ENCODE results near the gene MYL9.
A peak's percentile ranks its signal among the peaks of the same experiment; 100 is the strongest.

The MYL9 gene

DNA sequence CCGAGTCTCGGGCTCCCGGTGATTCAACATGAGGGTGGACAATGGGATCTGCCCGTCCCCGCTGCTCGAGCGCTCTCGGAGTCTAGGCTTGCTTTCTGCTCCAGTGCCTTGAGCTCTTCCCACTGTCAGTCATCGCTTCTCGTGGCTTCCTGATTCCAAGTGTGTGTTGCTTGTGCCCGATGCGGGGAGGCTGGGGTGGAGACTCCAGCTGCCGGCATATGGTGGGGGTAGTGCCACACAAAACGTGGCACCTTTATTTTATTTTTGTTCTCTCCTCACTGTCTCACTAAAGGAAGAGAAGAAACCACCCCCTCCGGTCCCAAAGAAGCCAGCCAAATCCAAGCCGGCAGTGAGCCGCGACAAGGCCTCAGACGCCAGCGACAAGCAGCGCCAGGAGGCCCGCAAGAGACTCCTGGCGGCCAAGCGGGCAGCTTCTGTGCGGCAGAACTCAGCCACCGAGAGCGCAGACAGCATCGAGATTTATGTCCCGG, 14.8 kb upstream of the MYL9 start:
- no peak for DNase-seq

DNA sequence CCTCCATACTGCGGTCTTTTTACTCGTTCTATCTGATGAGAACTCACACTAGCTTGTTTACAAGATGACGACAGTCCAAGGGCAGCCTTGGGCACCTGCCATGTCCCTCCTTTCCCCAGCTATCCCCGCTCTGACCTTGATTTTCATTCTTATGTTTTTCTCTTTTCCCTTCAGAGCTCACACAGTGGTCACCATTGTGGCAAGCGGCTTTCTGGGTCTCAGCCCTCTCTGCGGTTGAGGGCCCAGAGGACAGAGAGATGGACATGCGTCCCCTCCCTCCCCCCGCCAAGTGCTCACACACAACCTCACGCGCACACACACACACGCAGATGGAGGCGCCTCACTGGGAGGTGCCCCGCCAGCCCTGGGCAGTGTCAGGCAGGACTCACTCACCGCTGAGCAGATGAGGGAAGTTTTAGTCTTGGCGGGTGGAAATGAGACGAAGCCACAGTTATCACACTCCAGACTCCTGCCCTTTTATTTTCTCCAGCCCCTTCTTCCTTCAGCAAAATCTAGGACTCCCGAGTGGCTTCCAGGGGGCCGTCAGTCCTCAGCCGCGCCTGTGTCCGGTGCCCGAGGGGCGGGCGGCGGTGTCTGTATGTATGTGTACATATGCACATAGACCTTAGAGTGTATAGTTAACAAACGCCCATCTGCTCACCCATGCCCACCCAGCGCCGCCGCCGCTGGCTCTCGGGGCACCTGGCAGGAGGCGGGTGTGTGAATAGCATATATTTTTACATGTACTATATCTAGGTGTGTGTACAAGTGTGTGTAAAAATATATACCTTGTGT, 13.8 kb upstream of the MYL9 start:
- DNase-seq: no peak

DNA sequence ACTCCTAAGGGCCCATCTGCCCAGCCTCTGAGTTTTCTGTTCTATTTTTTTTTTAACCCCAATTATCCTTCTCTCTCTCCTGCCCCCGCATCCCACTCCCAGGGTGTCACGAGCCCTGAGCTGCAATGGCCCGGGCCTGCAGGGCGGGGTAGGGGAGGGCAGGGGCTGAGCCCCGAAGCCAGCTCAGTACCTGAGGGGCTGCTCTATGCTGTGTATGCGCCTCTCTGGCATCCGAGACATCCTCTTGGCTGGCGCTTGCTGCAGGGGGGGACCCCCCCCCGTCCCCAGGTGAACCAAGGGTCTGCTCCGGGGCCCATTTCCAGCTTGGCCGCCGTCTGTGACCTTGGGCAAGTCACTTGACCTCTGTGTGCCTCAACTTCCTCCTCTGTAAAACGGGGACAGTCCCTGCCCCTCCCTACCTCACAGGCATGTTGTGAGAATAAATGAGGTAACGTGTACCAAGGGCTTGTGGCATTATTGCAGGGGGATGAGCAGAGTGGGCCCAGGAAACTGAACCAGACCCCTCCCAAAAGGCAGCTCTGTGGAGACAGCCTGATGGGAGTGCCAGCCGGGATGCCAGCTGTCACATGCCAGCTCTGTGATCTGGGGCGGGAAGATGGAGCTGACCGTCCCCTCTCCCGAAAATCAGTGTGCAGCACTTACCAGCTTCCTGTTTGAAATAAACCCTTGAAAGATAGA, 13.0 kb upstream of the MYL9 start:
- no peak for DNase-seq

GRCh38 chr20:36528875-36529417, 12.4 kb upstream of the MYL9 start:
- DNase-seq: no peak

DNA sequence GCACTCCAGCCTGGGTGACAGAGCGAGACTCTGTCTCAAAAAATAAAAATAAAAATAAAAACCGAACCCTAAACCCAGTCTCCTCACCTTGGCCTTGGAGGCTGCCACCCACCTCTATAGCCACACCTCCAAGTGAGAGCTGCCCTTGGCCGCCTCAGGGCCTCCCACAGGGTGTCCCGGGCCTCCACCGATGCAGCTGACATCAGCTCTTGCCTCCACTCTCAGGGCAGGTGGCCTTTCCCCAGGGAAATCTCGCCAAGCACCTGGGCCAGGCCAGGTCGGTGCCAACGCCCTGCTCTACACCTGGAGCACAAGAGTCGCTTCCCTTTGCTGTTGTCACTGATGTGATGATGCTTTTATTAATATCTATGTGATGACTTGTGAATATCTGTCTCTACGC, 8.9 kb upstream of the MYL9 start:
- DNase-seq: no peak

DNA sequence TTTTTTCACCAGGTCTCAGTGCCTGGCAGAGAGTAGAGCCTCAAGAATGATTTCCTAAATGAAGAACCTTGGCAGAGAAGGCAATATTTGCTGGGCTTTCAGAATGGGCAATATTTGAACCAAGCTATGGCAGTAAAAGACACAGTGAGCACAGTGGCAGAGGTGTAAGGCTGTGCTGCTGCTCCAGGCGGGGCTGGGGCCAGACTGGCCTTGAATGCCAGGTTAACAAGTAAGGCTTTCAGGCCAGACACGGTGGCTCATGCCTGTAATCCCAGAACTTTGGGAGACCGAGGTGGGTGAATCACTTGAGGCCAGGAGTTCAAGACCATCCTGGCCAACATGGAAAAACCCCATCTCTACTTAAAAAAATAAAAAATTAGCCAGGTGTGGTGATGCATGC, 8.5 kb upstream of the MYL9 start:
- no peak for DNase-seq

- no peak for DNase-seq
Measured at GRCh38 chr20:36538026-36538722, 3.1 kb upstream of the MYL9 start.

- no peak for DNase-seq
Measured at GRCh38 chr20:36540551-36541211, 638 bp upstream of the MYL9 start.

DNA sequence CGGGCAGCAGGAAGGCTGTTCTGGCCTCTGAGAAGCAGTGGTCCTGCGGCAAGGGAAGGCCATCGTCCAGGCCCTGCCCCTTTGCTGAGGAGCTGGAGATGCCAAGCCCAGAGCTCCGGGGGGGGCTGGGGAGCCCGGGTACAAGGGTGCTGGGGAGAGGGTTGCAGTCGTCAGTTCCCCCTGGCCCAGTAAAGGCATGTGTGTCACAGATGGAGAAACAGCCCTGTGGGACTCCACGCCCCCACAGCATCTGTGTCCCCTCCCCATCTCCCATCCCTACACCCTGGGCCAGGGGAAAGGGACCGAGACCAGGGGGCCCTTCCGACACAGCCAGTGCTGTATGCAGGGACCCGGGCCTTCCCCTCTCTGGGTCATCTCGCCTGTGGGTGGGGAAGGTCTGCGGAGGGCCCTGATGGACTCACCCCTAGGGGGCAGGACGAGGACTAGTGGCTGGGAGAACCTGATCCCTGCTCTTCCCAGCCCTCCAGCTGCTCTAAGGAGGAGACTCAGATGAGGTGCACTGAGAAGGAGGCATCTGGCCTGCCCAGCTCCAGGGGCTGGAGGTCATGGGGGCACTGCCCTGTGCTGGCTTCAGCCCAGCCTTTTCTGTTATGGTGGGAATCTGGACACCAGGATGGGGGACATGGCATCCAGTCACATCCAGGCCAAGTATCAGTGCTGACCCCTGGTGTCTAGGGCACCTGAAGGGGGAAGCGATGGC, 609 bp downstream of the MYL9 start:
- peak; percentile 35 for DNase-seq

DNA sequence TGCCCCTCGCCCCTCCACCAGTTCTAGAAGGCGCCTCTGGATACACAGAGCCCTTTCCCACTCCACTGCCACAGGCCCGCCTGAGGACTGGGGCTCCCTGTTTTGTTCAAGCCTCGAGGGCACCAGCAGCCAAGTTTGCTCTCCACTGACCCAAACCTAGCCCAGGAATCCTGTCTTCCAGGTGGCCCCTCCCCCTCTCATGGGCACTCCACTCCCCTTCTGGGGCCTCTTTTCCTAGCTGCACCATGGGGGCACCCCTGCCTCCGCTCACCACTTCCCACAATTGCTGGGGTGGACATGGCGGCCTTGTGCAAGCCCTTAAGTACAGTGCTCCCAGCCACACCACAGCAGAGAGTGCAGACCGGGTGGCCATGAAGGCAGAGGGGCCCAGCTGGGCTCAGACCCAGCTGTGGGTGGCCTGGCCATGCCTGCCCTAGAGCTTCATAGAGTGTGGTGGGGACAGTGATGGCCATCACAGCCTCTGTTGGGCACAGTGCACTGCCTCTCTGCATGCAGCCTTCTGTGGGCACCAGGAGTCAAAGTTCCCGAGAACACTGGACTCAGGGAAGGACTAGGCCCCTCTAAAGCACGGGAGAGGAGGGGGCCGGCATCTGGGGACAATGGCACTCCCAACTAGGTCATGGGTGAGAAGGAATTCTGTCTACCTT, 1.3 kb downstream of the MYL9 start:
- DNase-seq: no peak

DNA sequence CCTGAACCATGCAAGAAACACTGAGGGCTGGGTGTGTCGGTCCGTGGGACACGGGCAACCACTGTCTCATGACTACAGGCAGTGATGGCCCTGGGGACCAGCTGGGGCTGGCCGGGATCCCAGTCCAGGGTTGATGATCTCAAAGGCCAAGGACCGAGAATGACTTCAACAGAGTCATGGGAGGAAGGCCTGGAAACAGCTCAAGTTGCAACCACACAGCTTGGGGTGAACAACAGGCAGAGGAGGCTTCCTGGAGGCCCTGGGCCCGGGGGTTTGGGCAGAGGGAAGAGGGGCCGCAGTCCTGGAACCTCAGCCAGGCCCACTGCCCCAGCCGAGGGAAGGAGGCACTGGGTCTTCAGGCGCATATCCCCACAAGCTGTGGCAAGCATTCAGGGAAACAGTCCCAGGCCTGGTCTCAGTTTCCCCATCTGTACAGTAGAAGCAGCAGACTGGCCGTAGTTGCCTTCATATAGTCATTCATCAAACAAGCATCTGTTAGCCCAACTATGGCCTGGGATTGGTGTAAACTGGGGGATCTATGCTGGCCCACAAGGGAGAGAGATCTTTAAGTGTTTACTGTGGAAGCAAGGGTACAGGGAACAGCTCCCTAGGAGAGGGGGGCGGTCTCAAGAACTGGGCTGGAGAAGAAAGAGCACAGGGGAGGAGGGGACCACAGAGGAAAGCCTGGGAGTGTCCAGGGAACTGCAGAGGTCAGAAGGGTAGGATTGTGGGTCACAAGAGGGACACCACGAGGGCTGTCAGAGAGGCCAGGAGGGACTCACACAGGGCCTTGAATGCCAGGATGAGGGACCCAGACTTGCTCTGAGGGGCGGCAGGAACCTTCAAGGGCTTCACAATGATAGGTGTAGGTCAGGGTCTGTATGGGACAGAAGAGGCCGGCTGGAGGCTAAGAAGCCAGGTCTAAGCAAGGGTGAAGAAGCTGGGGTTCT, 2.1 kb downstream of the MYL9 start:
- no peak for DNase-seq

DNA sequence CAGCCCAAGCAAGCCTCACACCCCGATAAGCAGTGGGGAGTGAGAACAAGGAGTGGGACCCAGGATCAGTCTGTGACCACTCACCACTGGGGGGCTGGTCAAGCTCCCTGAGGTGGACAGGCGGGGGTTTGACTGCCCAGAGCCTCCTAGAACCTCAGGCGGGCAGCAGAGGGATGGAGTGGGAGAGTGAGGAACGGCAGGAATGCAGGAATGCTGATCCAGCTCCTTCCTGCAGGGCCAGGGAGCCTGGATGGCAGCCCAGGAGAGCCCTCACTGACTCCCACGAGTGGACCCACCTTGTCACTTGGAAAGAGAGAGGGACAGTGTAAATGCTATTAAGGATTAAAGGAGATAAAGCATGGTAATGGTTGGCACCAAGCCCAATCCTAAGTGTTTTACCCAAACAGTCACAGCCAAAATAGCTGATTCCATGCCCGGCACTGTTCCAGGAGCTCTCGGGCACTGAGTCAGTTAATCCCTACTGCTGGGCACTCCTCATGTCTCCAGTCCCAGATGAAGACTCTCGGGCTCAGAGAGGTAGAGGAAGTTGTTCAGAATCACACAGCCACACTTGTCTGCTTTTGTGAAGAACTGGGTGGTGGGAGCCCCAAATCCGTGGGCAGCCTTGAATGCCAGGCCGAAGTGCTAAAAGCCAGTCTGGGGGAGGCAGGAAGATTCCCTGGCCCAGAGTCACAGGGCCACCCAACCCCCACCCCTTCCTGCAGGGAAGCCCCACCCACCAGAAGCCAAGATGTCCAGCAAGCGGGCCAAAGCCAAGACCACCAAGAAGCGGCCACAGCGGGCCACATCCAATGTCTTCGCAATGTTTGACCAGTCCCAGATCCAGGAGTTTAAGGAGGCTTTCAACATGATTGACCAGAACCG, 3.1 kb downstream of the MYL9 start:
- peak; percentile 63 for DNase-seq

DNA sequence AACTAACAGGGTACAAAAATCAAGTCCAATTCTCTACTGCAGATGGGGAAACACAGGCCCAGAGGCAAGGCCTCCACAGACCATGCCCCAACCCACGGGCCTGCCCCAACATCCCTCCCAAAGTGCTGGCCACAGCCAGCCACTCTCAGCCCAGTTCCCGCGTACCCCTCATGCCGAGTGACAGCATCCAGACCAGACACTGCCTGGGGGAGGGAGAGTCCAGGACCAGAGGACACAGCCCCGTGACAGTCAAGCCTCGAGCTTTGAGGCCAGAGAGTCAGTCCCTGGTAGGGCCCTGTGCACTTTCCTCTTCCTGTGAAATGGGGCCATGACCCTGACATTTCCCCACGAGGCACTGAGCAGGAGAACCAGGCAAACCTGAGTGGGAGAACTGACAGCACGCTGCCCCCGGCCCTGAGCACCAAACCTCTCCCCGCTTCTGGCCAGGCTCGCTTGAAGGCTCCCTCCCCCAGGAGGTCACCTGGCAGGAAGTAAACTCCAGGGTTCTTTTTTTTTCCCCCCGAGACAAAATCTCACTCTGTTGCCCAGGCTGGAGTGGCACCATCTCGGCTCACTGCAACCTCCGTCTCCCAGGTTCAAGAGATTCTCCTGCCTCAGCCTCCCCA, 4.9 kb downstream of the MYL9 start:
- no peak for DNase-seq

- no peak for DNase-seq
Measured at GRCh38 chr20:36547186-36548005, 6.1 kb downstream of the MYL9 start.

DNA sequence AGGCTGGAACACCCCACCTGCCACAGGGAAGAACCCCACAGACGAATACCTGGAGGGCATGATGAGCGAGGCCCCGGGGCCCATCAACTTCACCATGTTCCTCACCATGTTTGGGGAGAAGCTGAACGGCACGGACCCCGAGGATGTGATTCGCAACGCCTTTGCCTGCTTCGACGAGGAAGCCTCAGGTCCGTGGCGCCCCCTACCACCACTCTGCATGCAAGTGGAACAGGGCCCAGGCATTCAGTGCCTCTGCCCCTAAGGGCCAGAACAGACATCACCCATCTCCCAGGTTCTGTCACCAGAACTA, 6.6 kb downstream of the MYL9 start:
- no peak for DNase-seq

DNA sequence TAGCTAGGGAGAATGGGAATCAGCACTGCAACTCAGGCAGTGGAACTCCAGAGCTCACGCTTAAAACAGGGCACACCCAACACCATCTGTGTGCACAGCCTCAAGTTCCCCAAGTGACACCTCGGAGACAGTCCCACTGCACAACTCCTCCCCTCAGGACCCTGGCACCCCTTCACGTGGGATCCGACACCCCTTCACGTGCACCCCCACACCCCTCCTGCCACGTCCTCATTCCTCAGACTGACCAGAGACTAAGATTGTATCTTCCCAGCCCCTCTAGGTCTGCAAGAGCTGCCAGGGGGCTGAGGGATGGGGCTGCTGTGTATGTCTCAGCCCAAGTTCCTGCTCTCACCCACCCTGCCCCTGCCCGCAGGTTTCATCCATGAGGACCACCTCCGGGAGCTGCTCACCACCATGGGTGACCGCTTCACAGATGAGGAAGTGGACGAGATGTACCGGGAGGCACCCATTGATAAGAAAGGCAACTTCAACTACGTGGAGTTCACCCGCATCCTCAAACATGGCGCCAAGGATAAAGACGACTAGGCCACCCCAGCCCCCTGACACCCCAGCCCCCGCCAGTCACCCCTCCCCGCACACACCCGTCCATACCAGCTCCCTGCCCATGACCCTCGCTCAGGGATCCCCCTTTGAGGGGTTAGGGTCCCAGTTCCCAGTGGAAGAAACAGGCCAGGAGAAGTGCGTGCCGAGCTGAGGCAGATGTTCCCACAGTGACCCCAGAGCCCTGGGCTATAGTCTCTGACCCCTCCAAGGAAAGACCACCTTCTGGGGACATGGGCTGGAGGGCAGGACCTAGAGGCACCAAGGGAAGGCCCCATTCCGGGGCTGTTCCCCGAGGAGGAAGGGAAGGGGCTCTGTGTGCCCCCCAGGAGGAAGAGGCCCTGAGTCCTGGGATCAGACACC, 7.6 kb downstream of the MYL9 start:
- DNase-seq: no peak

DNA sequence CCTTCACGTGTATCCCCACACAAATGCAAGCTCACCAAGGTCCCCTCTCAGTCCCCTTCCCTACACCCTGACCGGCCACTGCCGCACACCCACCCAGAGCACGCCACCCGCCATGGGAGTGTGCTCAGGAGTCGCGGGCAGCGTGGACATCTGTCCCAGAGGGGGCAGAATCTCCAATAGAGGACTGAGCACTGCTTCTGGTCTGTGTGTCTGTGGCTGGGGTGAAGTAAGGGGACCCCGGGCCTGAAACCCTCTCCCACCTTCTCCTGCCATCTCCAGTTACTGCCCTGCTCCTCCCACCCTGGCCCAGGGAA, 8.3 kb downstream of the MYL9 start:
- DNase-seq: no peak
